Activated naive CD8-positive, alpha-beta T cell treated with anti-CD3 and anti-CD28 coated beads for 36 hours (primary cell): Measurements from ENCODE around the gene IFT81. TPM values are rescaled to one million over a fixed set of nuclear protein-coding genes. Genes with fewer than 3 reads are reported as not detected.

Source experiments
- DNase-seq: peaks from one replicate; pipeline ENCODE4 v3.0.0; 2021
- H3K27ac Mint-ChIP-seq: one replicate; pipeline ENCODE4 v1.8.0; 2022; ENCODE audit warnings: mild to moderate bottlenecking, moderate library complexity, mixed read lengths
- H3K27me3 Mint-ChIP-seq: one replicate; pipeline ENCODE4 v1.8.0; 2022; ENCODE audit warnings: mild to moderate bottlenecking, mixed read lengths
- H3K36me3 Mint-ChIP-seq: one replicate; pipeline ENCODE4 v1.8.0; 2021; ENCODE audit warnings: mild to moderate bottlenecking, mixed read lengths
- H3K4me1 Mint-ChIP-seq: one replicate; pipeline ENCODE4 v1.8.0; 2021; ENCODE audit warnings: mixed read lengths
- H3K4me3 Mint-ChIP-seq: one replicate; pipeline ENCODE4 v1.8.0; 2022; ENCODE audit warnings: mild to moderate bottlenecking, moderate library complexity, mixed read lengths
- H3K9me3 Mint-ChIP-seq: one replicate; pipeline ENCODE4 v1.8.0; 2022; ENCODE audit warnings: mixed read lengths
- total RNA-seq, 2 experiments: library from RNA; stranded (reverse); gene quantifications; one replicate each; pipeline ENCODE4 v1.2.3, GENCODE V29; 2021

Gene IFT81
- total RNA-seq, 2 experiments from 2014 or later = 3.1 to 3.4 TPM

DNA sequence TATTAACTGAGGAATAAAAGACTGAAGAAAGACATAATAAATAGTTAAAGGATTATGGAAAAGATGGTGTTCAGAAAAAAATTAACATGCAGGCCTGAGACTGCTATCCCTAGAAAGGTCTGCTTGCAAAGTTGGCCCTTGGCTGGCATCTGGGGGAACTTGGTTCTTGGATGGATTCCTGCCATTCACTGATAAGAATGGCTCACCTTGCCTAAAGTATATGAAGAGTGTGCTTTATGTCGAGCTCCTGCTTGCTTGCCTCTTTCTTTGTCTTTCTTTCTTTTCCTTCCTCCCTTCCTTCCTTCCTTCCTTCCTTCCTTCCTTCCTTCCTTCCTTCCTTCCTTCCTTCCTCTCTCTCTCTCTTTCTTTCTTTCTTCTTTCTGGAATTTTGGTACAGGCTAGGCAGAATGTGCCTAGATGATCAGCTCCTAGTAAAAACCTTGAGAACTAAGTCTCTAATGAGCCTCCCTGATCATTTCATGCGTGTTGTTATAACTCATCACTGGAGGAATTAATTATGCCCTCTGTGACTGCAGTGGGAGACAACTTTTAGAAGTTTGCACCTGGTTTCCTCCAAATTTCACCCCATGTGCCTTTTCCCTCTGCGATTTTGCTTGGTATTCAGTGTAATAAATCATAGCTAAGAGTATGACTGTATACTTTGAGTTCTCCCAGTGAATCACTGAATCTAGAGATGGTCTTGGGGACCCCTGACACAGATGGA lies 44.7 kb downstream of the IFT81 start:
- DNase-seq = no peak
- H3K27me3 Mint-ChIP-seq = no peaks in the 10 kb centered on the region
- H3K4me3 Mint-ChIP-seq = no peak overlapping the region
- peaks cover 2% of the 10 kb centered on the region for H3K36me3 Mint-ChIP-seq
- no peaks in the 10 kb centered on the region for H3K4me1 Mint-ChIP-seq
- H3K27ac Mint-ChIP-seq = no peak overlapping the region
- no peaks in the 10 kb centered on the region for H3K9me3 Mint-ChIP-seq

DNA sequence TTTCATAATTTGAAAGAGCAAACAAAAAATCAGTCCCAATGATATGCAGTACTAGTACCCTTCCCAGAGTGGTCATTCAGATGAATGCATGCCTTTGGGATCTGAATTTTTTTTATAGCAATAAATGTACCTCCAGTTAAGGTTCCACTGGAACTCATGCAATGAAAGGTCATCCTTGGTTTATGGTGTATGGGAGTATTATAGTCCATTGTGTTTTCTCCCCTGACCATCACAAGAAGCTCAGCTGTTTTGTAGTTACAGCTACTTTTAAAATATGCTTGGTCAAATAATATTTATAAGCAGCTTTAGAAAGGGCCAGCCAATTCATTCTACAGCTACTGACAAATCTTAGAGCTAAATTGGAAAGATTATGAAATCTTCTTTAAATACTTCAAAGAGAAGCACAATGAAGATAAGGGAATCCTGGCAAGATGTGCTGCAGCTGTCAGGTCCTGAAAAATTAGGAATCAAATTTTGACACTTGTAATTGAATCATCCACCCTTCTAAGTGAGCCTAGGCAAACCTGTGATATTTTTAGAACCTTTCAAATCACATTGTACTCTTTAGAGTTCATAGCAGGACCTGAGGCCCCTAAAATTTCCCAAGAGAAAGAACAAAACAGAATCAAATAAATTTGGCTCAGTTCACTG lies 46.5 kb downstream of the IFT81 start:
- Mint-ChIP-seq H3K27me3 (no peaks in the 10 kb centered on the region), H3K4me3 (no peak overlapping the region), H3K27ac (no peak overlapping the region), H3K9me3 (no peaks in the 10 kb centered on the region), H3K4me1 (no peaks in the 10 kb centered on the region), H3K36me3 (peaks cover 2% of the 10 kb centered on the region)
- no peak for DNase-seq

- H3K27ac Mint-ChIP-seq = no peak overlapping the region
- H3K36me3 Mint-ChIP-seq = peaks cover 2% of the 10 kb centered on the region
- no peak for DNase-seq
- no peaks in the 10 kb centered on the region for H3K9me3 Mint-ChIP-seq
- no peak overlapping the region for H3K4me3 Mint-ChIP-seq
- H3K27me3 Mint-ChIP-seq = no peaks in the 10 kb centered on the region
- no peaks in the 10 kb centered on the region for H3K4me1 Mint-ChIP-seq
Observed at GRCh38 chr12:110171186-110171538, 47.0 kb downstream of the IFT81 start.

- no peak for DNase-seq
- no peaks in the 10 kb centered on the region for H3K9me3 Mint-ChIP-seq
- no peak overlapping the region for H3K27ac Mint-ChIP-seq
- H3K36me3 Mint-ChIP-seq = peaks cover 2% of the 10 kb centered on the region
- H3K4me3 Mint-ChIP-seq = no peak overlapping the region
- H3K4me1 Mint-ChIP-seq = no peaks in the 10 kb centered on the region
- H3K27me3 Mint-ChIP-seq = no peaks in the 10 kb centered on the region
Observed at GRCh38 chr12:110171636-110172035, 47.5 kb downstream of the IFT81 start.

GRCh38 chr12:110174373-110174996 lies 50.3 kb downstream of the IFT81 start:
- peaks cover 2% of the 10 kb centered on the region for H3K36me3 Mint-ChIP-seq
- H3K4me3 Mint-ChIP-seq = no peak overlapping the region
- DNase-seq = no peak
- no peak overlapping the region for H3K27ac Mint-ChIP-seq
- H3K27me3 Mint-ChIP-seq = no peaks in the 10 kb centered on the region
- no peaks in the 10 kb centered on the region for H3K9me3 Mint-ChIP-seq
- peaks cover 2% of the 10 kb centered on the region for H3K4me1 Mint-ChIP-seq

- Mint-ChIP-seq H3K9me3 (no peaks in the 10 kb centered on the region), H3K36me3 (peaks cover 2% of the 10 kb centered on the region), H3K27me3 (no peaks in the 10 kb centered on the region), H3K4me1 (peaks cover 2% of the 10 kb centered on the region), H3K4me3 (no peak overlapping the region), H3K27ac (no peak overlapping the region)
- DNase-seq = no peak
Observed at GRCh38 chr12:110175201-110175600, 51.0 kb downstream of the IFT81 start.

DNA sequence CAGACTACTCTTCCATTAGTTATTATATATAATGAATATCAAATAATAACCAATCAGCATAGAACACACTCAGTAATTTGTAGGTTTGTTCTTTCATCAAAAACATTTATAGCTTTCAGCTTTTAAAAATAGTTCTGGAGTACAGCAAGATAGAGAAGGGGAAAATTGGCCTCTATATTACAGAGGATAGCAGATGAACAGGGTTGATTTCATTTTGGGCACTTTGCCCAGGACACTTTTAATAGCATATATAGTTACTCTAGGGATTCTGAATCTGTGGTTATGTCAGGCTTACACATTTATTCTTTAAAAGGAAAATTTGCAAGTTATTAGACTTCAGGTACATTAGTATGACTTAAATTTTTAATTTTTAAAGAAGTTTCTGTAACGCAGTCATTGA lies 52.6 kb downstream of the IFT81 start:
- no peak overlapping the region for H3K4me3 Mint-ChIP-seq
- no peaks in the 10 kb centered on the region for H3K9me3 Mint-ChIP-seq
- no peak overlapping the region for H3K27ac Mint-ChIP-seq
- no peaks in the 10 kb centered on the region for H3K27me3 Mint-ChIP-seq
- DNase-seq = no peak
- no peaks in the 10 kb centered on the region for H3K36me3 Mint-ChIP-seq
- peaks cover 2% of the 10 kb centered on the region for H3K4me1 Mint-ChIP-seq

DNA sequence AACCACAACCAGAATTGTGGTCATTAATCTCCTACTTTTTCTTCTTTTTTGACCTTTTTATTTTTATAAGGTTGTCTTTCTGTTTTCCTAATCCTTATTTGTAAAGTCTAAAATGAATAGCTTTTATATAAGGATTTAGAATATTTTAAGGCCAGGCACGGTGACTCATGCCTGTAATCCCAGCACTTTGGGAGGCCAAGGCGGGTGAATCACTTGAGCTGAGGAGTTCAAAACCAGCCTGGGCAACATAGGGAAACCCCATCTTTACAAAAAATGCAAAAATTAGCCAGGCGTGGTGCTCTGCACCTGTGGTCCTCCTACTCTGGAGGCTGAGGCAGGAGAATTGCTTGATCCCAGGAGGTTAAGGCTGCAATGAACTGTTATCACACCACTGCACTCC lies 55.1 kb downstream of the IFT81 start:
- H3K4me3 Mint-ChIP-seq = no peak overlapping the region
- H3K9me3 Mint-ChIP-seq = peaks cover under 1% of the 10 kb centered on the region
- H3K36me3 Mint-ChIP-seq = no peaks in the 10 kb centered on the region
- DNase-seq = no peak
- no peaks in the 10 kb centered on the region for H3K27me3 Mint-ChIP-seq
- peaks cover 2% of the 10 kb centered on the region for H3K4me1 Mint-ChIP-seq
- H3K27ac Mint-ChIP-seq = no peak overlapping the region

DNA sequence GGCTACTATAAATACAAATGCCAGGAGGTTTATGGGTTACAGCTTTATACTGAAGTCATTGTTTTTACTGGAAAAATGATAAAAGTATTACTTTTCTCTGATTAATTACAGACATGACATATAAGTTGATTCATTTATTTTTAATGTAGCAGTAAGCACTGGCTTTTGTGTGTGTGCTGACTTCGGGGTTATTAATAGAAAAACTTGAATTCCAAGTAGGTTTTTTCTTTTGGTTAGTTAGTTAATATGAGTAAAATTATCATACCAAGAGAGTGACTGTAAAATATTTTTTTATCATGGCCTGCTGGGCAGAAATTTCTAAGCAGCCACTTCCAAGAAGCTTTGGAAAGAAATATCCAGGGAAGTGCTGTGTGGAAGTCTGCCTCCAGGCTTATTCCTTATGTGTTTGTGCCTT lies 56.4 kb downstream of the IFT81 start:
- no peaks in the 10 kb centered on the region for H3K36me3 Mint-ChIP-seq

DNA sequence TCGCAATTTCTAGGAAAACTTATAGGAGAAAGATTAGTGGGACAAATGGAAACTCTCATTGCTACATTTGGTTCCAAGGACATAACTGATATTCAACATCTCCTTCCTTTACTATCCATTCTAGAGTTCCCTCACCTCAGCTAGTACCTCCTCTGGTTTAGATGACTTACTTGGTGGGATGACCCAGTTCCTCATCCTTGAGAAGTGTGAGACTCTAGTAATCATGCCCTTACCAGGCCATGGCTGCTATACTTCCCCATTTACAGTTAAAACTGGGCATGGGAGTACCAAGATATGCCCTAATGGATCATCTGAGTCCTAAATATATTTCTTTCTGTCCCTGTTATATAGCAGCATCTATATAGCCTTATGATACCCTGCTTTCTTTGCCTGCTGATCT lies 58.1 kb downstream of the IFT81 start:
- Mint-ChIP-seq H3K27ac (no peak overlapping the region), H3K4me3 (no peak overlapping the region), H3K9me3 (peaks cover 12% of the 10 kb centered on the region), H3K27me3 (no peaks in the 10 kb centered on the region), H3K36me3 (peaks cover 8% of the 10 kb centered on the region), H3K4me1 (peaks cover 2% of the 10 kb centered on the region)
- no peak for DNase-seq

More for the DNA sequence above, 56.4 kb downstream of the IFT81 start:
- no peak overlapping the region for H3K27ac Mint-ChIP-seq
- H3K27me3 Mint-ChIP-seq = no peaks in the 10 kb centered on the region
- peaks cover 2% of the 10 kb centered on the region for H3K4me1 Mint-ChIP-seq
- peaks cover 2% of the 10 kb centered on the region for H3K9me3 Mint-ChIP-seq
- DNase-seq = no peak
- no peak overlapping the region for H3K4me3 Mint-ChIP-seq

- Mint-ChIP-seq H3K9me3 (peaks cover 12% of the 10 kb centered on the region), H3K36me3 (peaks cover 8% of the 10 kb centered on the region), H3K4me1 (peaks cover 2% of the 10 kb centered on the region), H3K27me3 (no peaks in the 10 kb centered on the region), H3K27ac (no peak overlapping the region), H3K4me3 (no peak overlapping the region)
- no peak for DNase-seq
Observed at GRCh38 chr12:110183386-110183785, 59.2 kb downstream of the IFT81 start.

- Mint-ChIP-seq H3K27ac (no peak overlapping the region), H3K36me3 (peaks cover 8% of the 10 kb centered on the region), H3K4me1 (no peaks in the 10 kb centered on the region), H3K9me3 (peaks cover 12% of the 10 kb centered on the region), H3K4me3 (no peak overlapping the region), H3K27me3 (no peaks in the 10 kb centered on the region)
- DNase-seq = no peak
Observed at GRCh38 chr12:110185626-110186025, 61.5 kb downstream of the IFT81 start.

- no peak overlapping the region for H3K27ac Mint-ChIP-seq
- H3K36me3 Mint-ChIP-seq = peaks cover 8% of the 10 kb centered on the region
- H3K27me3 Mint-ChIP-seq = no peaks in the 10 kb centered on the region
- peaks cover 12% of the 10 kb centered on the region for H3K9me3 Mint-ChIP-seq
- no peaks in the 10 kb centered on the region for H3K4me1 Mint-ChIP-seq
- no peak for DNase-seq
- H3K4me3 Mint-ChIP-seq = no peak overlapping the region
Observed at GRCh38 chr12:110186059-110186458, 61.9 kb downstream of the IFT81 start.

DNA sequence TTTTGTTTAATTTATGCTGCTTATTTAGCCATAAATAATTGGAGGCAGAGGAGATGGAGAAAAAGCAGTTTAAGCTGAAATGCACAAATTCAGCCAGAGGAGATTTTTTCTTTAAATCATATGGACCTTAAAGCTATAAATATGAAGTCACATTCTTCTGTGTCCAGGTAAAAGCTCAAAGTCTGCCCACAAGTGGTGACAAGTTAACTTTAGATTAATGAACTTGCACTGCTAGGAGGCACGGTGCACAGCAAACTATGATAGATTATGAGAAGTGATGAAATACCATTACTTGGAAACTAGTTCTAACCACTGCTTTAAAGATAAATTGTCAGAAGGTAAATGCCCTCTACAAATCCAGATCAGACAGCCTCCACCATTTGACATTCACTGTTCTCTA lies 69.0 kb downstream of the IFT81 start:
- Mint-ChIP-seq H3K4me1 (no peaks in the 10 kb centered on the region), H3K27ac (no peak overlapping the region), H3K4me3 (no peak overlapping the region), H3K36me3 (no peaks in the 10 kb centered on the region), H3K9me3 (no peaks in the 10 kb centered on the region), H3K27me3 (no peaks in the 10 kb centered on the region)
- no peak for DNase-seq

DNA sequence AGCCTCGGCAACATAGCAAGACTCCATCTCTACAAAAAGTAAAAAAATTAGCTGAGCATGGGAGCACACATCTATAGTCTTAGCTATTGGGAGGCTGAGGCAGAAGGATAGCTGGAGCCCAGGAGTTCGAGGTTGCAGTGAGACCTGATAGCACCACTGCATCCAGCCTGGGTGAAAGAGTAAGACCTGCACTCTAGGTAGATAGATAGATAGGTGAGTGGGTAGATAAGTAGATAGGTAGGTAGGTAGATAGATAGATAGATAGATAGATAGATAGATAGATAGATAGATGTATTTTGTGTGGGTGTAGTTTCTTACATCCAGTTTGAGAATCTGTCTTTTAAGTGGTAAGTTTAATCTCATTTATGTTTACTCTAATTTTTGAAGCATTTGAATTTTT lies 72.8 kb downstream of the IFT81 start:
- no peak overlapping the region for H3K4me3 Mint-ChIP-seq
- no peaks in the 10 kb centered on the region for H3K36me3 Mint-ChIP-seq
- no peaks in the 10 kb centered on the region for H3K9me3 Mint-ChIP-seq
- no peak for DNase-seq
- H3K27ac Mint-ChIP-seq = no peak overlapping the region
- peaks cover 7% of the 10 kb centered on the region for H3K4me1 Mint-ChIP-seq
- no peaks in the 10 kb centered on the region for H3K27me3 Mint-ChIP-seq

DNA sequence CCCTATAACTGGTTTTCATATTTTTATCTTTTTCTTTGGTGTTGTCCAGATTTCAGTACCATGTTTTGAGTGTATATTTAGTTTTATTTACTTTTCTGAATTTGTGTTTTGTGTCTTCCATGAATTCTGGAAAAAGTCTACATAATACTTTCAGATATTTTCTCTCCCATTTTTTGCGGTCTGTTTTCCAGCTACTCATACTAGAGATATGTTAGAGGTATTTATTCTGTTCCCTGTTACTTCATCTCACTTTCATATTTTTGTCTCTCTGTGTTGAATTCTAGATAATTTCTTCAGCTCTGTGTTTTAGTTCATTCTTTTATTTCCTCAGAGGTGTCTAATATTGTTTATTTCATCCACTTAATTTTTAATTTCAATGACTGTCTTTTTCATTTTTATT lies 74.2 kb downstream of the IFT81 start:
- Mint-ChIP-seq H3K9me3 (no peaks in the 10 kb centered on the region), H3K27ac (no peak overlapping the region), H3K4me1 (peaks cover 7% of the 10 kb centered on the region), H3K27me3 (no peaks in the 10 kb centered on the region), H3K36me3 (no peaks in the 10 kb centered on the region), H3K4me3 (no peak overlapping the region)
- DNase-seq = no peak
